Left colon (tissue), 2 donors: ENCODE data around the gene PLXDC1. TPM values are rescaled to one million over a fixed set of nuclear protein-coding genes. Genes with fewer than 3 reads are reported as not detected.
"Not testable (repeated sequence)": the region's sequence is repeated elsewhere in the genome, so short reads cannot be mapped to it uniquely, and the experiment has no call there.

Experiments used
- ATAC-seq: fragments of 200-7000 bp; cut with Tn5 transposase; one replicate; pipeline ENCODE4 v1.9.1; 2020; ENCODE audit warnings: mild to moderate bottlenecking, moderate library complexity
- DNase-seq, 2 donors: peaks; one replicate each; pipeline ENCODE4 v3.0.0-alpha.2; 2020
- intact Hi-C, 2 donors: fragments of 100-400 bp; cut with DNase I in 1 of 2; cut with micrococcal nuclease in 1 of 2; formaldehyde crosslinking; loops; one replicate each; pipeline versions ENCODE4 v1.11.2 to v1.14.0; 2022; cut with DNase I, micrococcal nuclease
- total RNA-seq, 2 donors: library from RNA; stranded (reverse); fragmentation: NEBNext Ultra II Directional; extraction: Animal tissue kit (Norgen Biotek cat#: 25700); gene quantifications; one replicate each; pipeline ENCODE4 v1.2.1, GENCODE V29; 2021
- donor health status: DM: no; HTN: no; CAD: no.
- donor health status: DM: yes; HTN: yes; CAD: no.

PLXDC1 gene
- total RNA-seq, 2 donors from 2014 or later, result 2.3 to 5.0 TPM

DNA sequence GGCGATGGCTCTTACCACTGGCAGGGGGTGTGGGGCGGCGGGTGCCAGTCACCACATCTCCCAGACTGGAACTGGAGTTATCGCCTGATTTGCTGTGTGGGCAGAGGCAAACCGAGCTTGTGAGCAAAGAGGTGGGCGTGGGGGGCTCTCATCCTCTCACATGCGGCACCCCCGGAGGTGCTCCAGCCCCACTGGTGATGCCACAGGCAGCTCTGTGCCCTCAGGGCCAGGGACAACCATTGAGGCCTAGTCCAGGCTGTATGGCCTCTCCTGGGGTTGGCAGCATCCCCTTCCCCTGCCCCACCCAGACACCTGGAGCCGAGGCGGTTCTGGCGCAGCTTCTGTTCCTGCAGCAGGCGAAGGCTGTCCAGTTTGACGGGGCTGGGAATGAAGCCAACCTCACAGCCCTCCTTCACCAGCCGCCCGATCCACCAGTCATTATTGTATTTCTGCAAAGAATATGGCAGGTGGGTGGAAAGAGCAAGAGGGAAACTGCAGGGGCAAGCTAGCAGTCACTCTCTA is 35.1 kb upstream of the PLXDC1 start:
- ATAC-seq, result peak; percentile 32
- DNase-seq, result no peak
- intact Hi-C loops, result no loop called here

DNA sequence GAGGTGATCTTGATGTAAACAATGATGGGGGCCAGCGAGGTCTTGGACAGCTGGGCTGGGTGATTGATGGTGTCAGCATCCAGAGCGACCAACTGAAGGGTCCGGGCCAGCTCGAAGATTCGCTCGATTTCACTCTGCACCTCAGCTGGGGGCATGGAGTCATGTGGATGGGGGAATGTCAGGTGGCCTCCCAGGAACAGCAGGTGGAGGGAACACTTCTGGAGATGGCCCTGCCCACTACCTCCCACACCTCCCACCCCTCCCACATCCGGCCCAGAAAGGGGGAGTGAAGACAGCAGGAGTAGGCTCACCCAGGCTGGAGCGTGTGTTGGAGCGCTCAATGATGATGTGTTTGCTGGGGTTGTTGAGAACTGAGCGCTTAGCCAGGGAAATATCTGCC is 32.3 kb upstream of the PLXDC1 start:
- ATAC-seq, result no peak
- intact Hi-C loops, result no loop called here
- no peak for DNase-seq

DNA sequence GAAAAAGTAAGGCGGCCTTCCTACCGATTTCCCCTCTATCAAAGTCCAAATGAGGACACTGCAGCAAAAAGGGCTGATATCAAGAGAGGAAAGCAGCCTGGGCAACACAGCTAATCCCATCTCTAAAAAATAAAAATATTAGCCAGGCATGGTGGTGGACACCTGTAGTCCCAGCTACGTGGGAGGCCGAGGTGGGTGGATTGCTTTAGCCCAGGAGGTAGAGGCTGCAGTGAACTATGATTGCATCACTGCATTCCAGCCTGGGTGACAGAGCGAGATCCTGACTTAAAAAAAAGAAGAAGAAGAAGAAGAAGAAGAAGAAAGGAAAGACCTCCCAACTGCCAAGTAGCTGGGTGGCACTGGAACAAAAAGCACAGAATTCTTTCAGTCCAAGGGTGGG is 31.6 kb upstream of the PLXDC1 start:
- intact Hi-C loops, result no loop called here
- ATAC-seq, result no peak
- DNase-seq, result no peak

DNA sequence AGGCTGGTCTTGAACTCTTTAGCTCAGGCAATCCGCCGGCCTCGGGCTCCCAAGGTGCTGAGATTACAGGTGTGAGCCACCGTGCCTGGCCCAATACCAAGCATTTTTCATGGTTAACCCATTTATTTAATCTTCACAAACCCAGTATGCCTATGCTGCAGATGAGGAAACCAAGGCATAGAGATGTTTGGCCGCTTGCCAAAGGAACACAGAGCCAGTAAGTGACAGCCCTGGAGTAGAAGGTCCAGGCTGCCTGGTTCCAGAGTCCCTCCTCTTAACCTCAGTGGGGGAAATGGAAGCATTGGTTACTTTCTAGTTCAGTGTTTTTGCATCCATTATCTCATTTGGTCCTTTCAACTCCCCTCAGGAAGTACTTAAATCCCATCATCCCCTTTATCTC is 29.9 kb upstream of the PLXDC1 start:
- intact Hi-C loops, result no loop called here
- DNase-seq, result no peak
- no peak for ATAC-seq

DNA sequence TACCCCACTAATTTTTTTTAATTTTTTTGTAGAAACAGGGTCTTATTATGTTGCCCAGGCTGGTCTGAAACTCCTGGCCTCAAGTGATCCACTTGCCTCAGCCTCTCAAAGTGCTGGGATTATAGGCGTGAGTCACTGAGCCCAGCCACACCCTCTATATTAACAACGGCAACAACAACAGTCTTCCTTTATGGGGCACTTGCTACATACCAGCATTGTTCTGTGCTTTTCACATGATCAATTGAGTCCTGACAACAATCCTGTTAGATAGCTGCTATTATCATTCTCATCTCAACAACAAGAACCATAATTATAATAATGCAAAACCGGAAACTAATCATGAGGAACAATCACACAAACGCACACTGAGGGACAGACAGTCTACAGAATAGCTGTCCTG is 27.1 kb upstream of the PLXDC1 start:
- DNase-seq (no peak), ATAC-seq (peak; percentile 92)
- intact Hi-C loops, result no loop called here

DNA sequence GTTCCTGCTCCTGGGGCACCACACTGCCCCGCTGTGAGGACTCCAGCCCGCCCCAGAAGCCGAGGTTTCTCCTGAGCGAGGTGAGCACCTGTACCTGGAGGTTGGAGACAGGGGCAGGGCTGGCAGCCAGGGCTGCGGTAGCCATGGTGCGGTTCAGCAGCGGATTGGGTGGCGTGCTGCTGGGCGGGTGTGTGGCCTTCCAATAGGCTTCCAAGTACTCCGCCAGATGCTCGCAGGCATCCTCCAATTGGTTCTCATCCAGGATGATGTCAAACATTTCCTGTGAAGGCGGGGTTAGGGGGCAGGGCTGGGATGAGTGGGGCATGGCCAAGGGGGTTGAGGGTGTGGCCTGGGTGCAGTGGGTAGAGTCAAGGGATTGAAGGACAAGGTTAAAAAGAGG is 25.8 kb upstream of the PLXDC1 start:
- intact Hi-C loops, result no loop called here
- ATAC-seq (peak; percentile 14), DNase-seq (no peak)

DNA sequence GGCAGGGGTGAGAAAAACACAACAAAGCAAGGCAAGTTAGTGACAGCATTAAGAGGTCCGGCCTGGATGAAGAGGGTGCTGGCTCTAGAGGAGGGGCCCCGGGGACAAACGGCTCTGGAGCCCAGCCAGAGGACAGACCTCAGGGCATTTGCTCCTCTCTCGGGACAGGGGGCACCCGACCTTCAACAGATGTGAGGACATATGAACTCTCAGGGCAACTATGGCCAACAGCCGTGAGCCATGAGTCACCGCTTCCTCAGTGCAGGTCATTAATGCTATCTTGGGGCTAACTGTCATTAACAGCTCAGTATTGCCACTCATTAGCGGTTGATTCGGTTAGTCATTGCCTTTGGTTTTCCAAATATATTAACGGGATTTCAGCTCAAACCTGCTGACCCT is 24.3 kb upstream of the PLXDC1 start:
- ATAC-seq (no peak), DNase-seq (no peak)
- intact Hi-C loops, result no loop called here

DNA sequence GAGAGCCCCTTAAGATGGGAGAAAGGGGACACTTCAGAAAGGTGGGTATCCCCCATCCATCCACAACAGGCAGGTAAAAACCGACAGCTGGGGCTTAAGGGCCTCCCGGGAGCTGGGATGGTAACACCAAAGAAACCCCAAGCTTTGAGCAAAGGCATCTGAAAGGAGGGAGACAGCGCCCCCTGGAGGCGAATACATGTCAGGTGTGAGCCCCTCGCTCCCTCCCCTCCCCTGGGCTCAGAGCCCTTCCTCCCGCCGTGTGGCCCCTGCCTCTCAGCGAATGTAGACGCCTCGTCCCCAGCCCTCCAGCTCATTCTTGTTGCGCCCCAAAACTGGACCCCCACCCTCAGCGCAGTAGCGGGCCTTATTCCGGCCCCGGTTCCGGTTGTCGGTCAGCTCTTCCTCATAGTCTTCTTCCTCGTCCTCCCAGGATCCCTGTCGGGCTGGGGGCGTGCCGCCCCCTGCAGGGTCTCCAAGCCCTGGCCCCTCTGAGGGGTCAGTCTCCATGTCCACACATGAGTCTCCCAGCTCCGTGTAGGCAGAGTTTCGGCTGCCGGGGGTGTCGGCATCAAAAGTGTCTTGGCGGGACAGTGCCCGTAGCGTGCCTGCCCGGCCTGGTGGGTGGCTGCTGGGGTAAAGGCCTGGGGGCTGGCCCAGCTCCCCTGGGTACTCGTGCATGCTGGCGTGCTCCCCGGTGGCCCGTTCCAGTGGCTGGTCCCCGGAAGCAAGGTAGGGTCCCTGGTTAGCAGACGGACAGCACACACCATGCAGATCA is 23.7 kb upstream of the PLXDC1 start:
- peak; percentile 59 to 88 for DNase-seq
- peak; percentile 42 for ATAC-seq
- intact Hi-C loops, result no loop called here

DNA sequence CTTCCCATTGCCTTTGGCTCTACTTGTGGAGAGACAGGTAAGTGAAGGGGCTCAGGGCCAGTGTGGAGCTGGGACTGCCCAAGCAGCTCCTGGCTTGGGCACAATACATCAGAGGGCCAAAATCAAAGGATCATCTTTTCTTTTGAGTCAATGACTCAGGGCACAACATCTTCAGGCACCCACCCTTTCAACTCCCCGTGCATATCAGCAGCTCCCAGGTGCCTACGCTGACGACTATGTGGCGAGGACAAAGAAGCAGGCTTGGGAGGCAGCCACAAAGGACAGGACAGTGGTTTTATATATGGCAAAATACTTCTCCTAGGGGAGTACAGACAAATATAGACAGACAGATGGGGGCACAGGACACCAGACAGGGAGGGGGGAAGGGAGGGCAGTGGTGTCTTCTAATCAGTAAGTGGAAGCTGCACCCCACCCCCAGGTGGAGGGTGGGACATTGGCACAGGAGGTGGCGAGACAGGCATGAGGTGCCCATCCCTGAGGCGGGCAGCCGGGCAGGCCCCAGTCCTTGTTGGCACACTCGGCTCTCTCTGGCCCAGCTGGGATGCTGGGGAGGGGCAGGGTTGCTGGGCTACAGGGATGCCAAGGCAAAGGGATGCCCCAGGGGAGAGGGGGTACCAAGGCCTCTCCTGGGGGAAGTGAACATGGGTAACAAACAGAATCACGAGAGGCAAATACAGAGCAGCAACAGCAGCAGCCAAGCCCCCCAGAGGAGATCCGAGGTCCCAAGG is 22.3 kb upstream of the PLXDC1 start:
- no peak for ATAC-seq

DNA sequence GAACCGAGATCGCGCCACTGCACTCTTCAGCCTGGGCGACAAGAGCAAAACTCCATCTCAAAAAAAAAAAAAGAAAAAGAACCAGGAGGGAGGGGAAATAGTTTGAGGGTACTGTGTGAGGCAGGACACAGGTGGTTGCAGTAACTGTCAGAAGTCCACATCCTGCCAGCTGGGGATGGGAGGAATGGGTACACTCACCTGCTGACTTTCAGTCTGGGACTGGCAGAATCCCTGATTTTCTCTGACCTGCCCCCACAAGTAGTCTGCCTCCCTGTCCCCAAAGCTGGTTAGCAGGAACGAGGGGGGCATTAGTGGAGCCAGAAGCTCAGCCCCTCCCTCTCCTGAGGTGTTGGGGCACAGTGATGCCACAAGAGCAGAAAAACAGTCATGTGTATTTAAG is 21.6 kb upstream of the PLXDC1 start:
- ATAC-seq, result no peak
- intact Hi-C loops, result no loop called here
- DNase-seq, result no peak

More for the DNA sequence above, 22.3 kb upstream of the PLXDC1 start:
- intact Hi-C loops, result no loop called here
- no peak for DNase-seq

DNA sequence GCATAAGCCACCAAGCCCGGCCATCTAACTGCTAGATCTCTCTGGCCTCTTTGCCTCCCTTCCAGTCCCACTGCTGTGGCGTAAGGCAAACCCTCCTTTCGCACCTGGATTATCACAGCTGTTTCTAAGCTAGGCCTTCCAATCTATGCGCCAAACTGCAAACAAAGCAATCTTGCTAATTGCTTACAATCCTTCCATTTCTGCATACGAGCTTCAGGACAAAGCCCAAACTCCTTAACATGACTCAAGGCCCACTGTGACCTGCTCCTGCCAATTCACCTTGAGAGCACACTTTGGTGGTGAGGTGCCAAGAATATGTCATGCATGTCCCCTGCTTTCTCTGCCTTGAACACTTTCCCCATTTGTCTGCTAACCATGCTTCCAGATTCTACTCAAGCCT is 20.5 kb upstream of the PLXDC1 start:
- ATAC-seq (no peak), DNase-seq (no peak)
- intact Hi-C loops, result no loop called here

DNA sequence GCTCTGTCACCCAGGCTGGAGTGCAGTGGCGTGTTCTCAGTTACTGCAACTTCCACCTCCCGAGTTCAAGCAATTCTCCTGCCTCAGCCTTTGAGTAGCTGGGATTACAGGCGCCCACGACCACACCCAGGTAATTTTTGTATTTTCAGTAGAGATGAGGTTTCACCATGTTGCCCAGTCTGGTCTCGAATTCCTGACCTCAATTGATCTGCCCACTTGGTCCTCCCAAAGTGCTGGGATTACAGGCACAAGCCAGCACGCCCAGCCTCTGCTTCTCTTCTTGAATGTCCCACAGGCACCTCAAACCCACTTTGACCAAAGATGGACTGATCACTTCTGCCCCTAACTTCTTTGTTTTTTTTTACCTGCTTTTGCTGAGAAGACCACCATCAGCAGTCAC is 19.1 kb upstream of the PLXDC1 start:
- ATAC-seq, result no peak
- no peak for DNase-seq
- intact Hi-C loops, result no loop called here

DNA sequence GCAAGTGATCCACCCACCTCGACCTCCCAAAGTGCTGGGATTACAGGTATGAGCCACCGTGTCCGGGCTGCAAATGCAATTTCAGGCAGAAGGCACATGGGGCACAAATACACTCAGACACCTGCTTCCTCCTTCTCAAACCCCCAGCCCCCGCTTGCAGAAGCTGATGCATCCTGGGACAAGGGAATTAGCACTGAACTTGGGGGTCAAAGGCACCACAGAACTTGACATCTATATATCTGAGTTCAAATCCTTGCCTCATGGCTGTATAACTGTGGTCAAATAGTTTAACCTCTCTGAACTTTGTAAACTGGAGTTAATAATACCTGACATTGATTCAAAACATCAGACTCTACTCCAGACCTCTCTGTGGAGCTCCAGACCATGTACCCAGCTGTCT is 18.7 kb upstream of the PLXDC1 start:
- ATAC-seq (no peak), DNase-seq (no peak)
- intact Hi-C loops, result no loop called here

DNA sequence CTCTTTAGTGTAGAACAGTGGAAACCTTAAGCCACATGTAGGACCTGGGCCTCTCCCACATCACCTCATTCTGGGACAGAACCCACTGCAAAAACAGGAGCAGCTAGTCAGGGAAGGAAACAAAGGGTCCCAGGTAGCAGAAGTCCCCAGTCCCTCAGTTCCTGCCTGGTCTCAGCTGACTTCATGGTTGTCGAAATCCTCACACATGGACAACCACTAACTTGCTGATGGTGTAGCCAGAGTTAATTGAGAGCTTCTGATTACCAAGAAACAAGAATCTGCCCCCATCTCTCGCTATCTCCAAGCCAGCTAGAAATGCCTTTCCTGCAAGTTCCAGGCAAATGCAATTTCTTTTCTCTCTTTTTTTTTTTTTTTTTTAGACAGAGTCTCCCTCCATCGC is 18.1 kb upstream of the PLXDC1 start:
- no peak for ATAC-seq
- intact Hi-C loops, result no loop called here

DNA sequence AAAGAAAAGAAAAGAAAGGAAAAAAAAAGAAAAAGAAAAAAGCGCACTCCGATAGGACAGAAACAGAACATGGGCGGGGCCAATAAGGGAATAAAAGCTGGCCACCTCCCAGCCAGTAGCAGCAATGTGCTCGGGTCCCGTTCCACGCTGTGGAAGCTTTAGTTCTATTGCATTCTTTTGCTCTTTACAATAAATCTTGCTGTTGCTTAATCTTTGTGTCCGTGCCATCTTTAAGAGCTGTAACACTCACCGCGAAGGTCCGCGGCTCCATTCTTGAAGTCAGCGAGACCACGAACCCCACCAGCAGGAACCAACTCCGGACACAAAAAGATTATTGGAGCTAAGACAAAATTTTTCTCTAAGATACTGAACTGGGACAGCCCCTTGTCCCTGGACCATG is 17.7 kb upstream of the PLXDC1 start:
- DNase-seq, result no peak
- intact Hi-C loops, result no loop called here
- ATAC-seq, result no peak

More for the DNA sequence above, 18.1 kb upstream of the PLXDC1 start:
- no peak for DNase-seq

DNA sequence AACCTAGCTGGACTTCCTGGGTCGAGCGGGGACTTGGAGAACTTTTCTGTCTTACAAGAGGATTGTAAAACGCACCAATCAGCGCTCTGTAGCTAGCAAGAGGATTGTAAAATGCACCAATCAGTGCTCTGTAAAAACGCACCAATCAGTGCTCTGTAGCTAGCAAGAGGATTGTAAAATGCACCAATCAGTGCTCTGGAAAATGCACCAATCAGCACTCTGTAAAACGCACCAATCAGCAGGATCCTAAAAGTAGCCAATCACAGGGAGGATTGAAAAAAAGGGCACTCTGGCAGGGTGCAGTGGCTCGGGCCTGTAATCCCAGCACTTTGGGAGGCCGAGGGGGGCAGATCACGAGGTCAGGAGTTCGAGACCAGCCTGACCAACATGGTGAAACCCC is 17.1 kb upstream of the PLXDC1 start:
- intact Hi-C loops, ATAC-seq, DNase-seq: not testable (repeated sequence)

DNA sequence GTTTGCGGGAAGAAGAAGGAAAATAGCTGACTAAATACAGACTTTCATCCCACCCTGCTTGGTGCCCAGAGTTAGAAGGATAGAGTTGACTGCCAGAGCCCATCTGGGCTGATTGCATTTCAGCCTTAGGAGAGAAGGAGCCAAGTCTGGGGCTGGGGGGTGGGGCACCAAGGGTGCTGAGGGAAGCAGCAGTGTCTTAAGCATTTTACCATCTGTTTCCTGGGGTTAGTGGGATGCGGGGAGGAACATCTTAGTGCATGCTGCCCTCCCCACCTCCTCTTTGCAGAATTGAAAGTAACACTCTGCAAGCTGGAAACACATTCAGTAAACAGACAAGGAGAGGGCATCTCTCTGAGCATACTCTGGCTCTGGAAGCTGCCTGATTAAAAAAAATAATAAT is 16.0 kb upstream of the PLXDC1 start:
- ATAC-seq, result no peak
- DNase-seq, result no peak
- intact Hi-C loops, result no loop called here

DNA sequence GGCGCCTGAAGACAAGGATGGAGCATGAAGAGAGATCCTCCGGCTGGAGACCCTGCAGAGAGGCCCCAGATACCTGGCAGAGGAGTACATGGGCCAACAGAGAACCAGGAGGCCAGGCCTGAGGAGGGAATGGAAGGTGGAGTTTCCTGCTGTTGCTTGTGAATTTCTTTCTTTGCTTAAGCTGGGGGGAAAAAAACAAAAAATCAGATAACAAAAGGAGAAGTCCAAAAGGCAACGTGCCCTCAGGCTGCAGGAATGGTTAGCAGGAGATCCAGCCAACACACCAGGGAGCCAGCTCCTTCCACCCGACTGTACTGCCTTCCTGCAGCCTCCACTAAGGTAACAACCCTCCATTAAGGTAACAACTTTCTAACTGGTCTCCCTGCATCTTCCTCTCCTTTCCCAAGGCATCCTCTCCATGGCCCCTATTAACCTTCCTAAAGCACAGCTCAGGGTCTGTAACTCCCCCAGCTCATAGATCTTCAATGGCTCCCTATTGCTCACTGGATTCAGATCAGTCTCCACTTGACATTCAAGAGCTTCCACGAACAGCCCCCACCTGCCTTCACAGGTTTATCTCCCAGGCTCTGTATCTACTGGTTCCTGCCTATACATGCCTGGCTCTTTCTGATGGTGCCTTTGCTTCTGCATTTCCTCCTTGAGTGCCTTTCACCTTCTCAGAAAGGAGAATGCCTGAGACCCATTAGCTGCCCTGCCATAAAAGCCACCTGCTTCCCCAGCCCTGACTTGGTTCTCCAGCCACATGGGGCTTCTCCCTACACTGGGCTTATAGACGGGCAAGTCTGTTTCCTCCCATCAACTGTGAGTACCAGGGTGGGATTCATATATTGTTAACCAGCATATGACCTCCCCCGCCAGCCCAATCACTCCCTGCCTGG is 15.2 kb upstream of the PLXDC1 start:
- DNase-seq (no peak), ATAC-seq (peak; percentile 13)
- intact Hi-C loops, result no loop called here

DNA sequence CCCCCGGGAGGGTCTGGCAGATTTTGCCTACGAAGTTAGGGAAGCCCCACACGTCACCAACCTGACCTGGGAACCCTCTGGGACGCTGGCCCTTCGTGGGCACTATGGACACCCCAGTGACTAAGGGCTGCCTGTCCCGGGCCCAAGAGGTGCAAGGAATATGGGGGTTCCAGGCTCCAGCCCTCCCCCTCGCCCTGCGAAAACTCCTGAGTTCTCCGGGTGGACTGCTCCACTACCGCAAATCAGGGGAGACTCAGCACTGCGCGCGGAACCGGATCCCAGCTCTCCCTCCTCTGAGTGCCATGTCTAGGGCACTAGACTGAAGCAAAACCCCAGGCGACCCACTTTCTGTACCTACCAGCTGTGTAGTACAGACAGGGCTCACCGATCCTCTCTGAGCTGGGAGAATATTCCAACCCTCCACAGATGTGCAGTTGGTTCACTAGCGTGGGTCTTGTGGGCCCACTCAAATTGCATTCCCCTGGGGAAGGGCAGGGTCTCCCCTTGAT is 14.5 kb upstream of the PLXDC1 start, which contains the start of gene ARL5C:
Gene ARL5C, minus strand, starts transcription at position 321 of the 509 bp plus-strand sequence. CDS start 401 bp downstream, outside the sequence.
- DNase-seq, result no peak
- intact Hi-C loops, result no loop called here
- no peak for ATAC-seq
